CD4-positive, alpha-beta T cell treated with Interleukin-15 for 4 hours (primary cell): ENCODE measurements around the gene EPN1.
A peak's percentile ranks its signal among the peaks of the same experiment; 100 is the strongest.

Experiments used
- DNase-seq: peaks from one replicate; pipeline ENCODE4 v3.0.0-alpha.2; 2020; ENCODE audit warnings: low spot score

EPN1 gene

DNA sequence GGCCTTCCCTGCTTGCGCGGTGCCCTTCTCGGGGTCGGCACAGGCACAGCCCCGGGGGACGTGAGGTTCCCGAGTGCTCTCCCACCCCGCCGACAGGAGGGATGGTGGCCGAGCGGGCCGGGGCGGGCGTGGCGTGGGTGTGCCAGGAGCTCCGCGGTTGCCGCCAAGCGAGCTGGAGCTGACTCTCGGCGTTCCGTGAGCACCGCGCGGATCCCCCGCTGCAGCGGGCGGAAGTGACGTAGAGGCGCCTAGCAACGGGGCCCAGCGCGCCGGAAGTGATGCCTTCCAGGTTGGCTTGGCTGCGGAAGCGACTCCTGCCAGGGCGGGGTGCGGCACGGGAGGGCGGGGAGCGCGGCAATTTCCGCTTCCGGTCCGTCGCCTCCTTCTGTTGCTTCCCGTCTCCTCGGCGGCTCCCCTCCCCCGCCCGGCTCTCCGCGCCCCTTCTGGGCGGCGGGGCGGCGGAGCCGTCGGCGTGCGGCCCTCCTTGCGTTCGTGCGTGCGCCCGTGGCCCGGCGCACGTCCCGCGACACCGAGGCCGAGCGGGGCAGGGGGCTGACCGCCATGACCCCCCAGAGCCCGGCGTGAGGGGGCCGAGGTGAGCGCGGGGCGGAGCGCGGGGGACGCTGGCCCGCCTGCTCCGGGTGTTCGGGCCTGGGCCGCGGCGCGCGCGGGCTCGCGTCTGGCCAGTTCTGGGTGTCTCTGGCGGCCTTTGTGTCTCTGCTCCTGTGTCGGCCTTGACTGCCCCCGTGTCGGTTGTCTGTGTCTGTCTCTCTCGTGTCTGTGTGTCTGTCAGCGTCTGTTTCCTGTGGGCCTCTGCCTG lies at the start of gene EPN1:
Gene EPN1, plus strand, starts transcription at position 386 of the 820 bp plus-strand sequence. CDS start 3,402 bp downstream, outside the sequence.
- peak; percentile 95 for DNase-seq

DNA sequence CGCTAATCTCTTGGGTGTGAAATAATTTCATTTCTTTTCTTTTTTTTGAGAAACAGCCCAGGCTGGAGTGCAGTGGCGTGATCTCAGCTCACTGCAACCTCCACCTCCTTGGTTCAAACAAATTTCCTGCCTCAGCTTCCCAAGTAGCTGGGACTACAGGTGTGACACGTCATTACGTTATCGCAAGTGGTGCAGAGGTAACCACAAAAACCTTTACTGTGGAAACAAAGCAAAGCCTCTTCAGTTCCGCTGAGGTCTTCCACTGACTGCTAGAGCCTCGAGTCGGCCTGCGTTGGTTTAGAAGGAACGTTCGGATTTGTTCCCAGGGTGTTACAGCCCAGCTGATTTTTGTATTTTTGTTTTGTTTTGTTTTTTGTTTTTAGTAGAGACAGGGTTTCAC lies 48.7 kb upstream of the EPN1 start:
- DNase-seq, result peak; percentile 73

GRCh38 chr19:55632463-55632834 lies 42.6 kb upstream of the EPN1 start:
- peak; percentile 94 for DNase-seq

GRCh38 chr19:55633861-55634260 lies 41.2 kb upstream of the EPN1 start:
- DNase-seq, result no peak

DNA sequence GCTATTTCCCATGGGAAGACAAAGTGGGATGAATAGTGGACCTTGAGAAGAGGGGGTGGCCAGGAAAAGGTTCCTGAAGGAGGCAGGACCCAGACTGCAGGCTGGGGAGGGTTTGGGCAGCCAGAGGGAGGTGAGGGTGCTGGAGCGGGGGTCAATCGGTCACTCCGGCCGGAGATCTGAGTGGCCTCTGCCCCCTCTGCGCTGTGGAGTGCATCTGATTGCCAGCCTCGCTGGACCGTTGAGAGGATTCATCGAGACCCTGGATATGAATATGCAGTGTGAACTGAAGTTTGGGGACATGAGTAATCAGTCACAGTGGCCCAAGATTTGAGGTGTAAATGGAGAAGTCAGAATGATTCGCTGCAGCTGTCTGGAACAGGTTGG lies 39.7 kb upstream of the EPN1 start:
- DNase-seq, result no peak

DNA sequence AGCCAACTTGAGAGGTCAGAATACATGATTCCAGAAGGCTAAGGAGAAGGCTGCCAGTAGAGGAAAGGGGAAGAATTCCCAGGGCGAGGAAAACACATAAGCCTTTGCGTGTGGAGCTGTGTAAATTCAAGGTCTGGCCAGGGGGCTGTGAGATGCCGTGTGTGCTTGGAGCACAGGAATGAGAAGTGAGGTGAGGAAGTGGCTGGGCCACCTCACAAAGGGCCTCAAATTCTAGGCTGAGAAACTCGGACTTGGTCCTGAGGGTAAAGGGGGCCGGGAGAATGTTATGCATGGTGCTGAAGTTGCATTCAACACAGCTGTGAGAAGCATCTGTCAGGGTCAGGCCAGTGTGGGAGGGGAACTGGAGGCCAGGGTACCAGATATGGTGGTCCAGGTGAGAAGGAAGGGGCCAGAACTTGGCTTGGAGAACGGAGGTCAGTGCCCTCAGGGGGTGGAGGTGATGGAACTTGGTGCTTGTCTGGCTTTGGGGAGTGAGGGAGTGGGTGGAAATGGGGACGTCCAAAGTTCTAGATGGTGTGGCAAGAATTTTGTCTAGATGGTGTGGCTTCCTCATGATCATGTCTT lies 39.1 kb upstream of the EPN1 start:
- no peak for DNase-seq

DNA sequence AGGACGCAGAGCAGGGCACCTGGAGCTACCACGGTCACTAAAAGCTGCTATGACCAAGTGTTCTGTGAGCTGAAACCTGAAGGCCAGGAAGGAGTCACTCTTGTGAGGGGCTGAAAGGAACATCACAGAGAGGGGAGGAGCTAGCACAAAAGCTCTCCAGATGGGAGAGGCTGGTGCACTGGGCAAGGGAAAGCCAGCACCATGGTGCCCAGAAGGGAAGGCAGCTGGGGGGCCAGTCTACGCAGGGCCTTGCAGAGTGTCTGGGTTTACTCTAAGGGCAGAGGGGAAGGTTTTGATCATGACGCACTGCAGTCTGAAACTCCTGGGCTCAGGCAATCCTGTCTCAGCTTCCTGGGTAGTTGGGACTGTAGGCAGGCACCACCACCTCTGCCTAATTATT lies 38.3 kb upstream of the EPN1 start:
- no peak for DNase-seq

GRCh38 chr19:55637534-55637933 lies 37.5 kb upstream of the EPN1 start:
- no peak for DNase-seq

DNA sequence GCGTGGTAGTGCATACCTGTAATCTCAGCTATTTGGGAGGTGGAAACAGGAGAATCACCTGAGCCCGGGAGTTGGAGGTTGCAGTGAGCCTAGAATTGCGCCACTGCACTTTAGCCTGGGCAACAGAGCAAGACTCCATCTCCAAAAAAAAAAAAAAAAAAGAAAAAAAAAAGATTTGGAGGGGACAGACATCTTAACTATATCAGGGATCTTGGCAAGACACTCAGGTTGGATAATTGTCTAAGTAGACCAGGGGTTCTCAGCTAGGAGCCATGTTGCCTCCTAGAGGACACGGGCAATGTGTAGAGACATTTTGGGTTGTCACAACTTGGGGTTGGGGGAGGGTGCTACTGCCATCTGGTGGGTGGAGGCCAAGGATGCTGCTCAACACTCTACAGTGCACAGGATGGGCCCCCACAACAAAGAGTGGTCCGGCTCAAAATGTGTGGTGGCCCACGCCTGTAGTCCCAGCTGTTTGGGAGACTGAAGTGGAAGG lies 36.1 kb upstream of the EPN1 start:
- DNase-seq, result peak; percentile 70

DNA sequence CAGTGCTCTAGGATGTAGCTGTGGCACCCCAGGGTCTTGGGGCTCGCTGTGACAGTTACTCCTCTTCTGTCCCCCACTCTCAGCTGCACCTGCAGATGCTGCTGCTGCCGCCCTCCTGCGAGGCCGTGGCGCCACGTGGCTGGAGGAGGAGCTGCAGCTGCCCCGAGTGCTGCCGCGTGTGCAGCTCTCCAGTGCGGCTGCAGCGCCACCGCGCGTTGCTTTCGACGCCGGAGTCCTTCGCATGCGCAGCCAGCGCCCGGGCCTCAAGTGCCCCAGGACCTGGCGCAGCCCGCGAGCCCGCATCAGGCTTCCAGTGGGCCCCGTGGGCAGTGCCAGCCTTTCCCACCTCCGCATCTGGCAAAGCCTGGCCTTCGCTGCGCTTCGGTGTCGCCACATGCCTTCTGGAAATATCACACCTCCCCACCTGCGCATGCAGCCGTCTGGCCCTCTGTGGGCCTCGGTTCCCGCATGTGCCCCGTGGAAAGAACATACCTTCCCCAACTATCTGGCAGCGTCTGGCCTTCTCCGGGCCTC lies 34.9 kb upstream of the EPN1 start:
- peak; percentile 72 for DNase-seq

DNA sequence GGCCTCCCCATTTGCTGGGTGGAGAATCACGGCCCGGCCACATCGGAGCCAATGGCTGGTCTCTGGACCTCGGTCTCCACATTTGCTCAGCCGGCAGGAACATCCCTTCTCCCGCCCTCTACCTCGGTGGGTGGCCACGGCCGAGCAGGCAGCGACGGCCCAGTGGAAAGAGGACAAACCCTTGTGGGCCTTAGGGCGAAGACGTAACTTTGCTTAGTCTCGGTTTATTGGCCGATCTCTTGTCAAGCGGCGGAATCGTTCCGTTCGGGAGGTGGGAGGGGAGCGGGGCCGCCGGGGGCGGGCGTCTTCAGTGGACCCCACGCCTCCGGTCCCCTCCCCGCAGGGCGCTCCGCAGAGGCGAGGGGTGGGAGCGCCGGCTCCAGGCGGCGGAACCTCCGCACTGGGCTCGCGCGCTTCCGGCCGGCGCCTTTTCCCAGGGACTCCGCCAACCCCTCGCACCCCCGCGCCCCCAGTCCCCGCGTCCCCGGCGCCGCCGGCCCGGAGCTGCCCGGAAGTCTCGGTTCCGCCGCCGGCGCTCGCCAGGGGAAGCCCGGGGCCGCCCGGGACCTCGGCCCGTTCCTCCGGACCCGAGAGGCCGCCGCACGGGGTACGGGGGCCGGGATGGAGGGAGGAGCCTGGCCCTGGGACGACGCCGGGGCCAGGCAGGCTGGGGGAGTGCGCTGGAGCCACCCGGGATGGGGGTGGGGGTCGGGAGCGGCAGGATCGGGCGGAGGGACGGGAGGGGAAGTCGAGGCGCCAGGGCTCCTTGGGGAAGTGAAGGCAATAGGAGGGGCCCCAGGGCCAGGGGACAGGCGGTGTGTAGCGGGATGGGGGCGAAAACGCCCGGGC lies 34.2 kb upstream of the EPN1 start, which contains the start of gene ZNF580:
Gene ZNF580, plus strand, starts transcription at position 426 of the 849 bp plus-strand sequence. CDS start 1,507 bp downstream, outside the sequence.
- peak; percentile 53 for DNase-seq

DNA sequence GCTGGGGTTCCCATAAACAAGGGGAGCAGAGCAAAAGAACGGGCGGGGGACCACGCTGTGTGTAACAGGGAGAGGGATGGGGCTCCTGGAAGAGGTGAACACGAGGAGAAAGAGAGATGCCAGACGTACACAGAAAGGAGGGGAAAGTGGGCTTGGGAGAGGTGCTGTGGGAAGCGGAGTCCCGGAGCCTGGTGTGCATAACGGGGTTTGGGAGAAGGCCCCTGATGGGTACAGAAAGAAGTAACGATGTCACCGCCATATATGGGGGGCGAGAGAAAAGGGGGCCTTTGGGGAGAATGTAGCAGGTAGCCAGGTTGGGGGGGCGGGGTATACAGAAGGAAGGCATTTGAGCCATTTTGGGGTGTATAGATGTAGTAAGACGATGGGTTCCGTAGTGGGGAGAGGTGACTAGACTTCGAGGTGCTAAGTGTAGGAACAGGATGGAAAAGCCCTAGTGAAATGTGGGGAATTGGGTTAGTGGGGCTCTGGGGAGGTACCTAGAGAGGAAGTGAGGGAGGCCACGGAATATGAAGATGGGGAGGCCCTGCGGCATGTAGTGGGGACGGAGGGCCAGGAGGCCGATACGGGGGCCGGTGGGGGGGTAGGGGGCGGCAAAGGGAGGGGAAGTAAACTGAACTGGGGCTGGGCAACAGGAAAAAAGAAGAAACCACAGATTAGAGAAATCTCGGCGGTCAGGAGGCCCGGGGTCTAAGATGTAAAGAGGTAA lies 33.4 kb upstream of the EPN1 start:
- peak; percentile 26 for DNase-seq

DNA sequence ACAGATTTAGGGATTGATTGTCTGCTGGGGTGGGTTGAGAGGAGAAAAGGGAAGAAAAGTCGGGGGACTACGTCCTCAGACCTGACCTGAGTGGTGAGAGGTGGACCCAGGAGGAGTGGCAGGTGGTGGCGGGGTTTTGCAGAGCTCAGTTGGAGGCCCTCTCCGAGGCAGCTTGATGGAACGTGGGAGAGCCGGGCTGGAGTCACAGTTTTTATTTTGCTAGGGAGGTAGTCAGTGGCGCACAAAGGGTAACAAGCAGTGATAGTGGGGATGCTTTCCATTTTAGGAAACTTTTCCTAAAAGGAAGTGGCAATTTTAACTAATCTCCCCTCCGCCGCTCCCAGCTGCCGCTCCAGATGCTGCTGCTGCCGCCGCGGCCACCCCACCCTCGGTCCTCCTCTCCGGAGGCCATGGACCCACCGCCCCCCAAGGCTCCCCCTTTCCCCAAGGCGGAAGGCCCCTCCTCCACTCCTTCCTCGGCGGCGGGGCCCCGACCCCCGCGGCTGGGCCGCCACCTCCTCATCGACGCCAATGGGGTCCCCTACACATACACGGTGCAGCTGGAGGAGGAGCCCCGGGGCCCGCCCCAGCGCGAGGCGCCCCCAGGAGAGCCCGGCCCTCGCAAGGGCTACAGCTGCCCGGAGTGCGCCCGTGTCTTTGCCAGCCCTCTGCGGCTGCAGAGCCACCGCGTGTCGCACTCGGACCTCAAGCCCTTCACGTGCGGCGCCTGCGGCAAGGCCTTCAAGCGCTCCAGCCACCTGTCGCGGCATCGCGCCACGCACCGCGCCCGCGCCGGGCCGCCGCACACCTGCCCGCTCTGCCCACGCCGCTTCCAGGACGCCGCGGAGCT lies 32.6 kb upstream of the EPN1 start:
- DNase-seq, result no peak

GRCh38 chr19:55643003-55643886 lies 31.8 kb upstream of the EPN1 start, which contains the start of gene ZNF581:
ZNF581 (plus strand) TSS chr19:55643649; CDS start chr19:55644572, 923 bp downstream.
- peak; percentile 81 for DNase-seq

- DNase-seq, result no peak
Measured at GRCh38 chr19:55643887-55644176, 31.2 kb upstream of the EPN1 start.

DNA sequence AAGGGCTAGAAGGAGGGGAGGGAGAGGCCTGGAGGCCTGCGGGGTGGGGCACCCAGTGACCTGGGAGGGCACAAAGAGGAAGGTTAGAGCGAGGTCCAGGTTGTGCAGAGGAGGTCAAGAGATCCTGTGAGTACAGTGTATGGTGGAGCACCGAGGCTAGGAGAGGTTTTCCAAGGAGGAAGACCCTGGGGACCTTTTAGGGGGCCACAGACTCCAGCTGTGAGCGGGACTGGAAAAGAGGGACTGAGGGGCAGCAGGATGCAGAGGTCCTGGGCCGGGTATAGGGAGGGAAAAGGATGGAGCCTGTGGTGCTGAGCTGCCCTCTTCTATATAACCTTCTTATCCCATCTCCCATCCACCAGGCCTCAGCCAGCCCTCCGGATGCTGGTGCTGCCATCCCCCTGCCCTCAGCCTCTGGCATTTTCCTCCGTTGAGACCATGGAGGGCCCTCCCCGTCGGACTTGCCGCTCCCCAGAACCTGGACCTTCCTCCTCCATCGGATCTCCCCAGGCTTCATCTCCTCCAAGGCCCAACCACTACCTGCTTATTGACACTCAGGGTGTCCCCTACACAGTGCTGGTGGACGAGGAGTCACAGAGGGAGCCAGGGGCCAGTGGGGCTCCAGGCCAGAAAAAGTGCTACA lies 30.7 kb upstream of the EPN1 start:
- DNase-seq, result no peak

DNA sequence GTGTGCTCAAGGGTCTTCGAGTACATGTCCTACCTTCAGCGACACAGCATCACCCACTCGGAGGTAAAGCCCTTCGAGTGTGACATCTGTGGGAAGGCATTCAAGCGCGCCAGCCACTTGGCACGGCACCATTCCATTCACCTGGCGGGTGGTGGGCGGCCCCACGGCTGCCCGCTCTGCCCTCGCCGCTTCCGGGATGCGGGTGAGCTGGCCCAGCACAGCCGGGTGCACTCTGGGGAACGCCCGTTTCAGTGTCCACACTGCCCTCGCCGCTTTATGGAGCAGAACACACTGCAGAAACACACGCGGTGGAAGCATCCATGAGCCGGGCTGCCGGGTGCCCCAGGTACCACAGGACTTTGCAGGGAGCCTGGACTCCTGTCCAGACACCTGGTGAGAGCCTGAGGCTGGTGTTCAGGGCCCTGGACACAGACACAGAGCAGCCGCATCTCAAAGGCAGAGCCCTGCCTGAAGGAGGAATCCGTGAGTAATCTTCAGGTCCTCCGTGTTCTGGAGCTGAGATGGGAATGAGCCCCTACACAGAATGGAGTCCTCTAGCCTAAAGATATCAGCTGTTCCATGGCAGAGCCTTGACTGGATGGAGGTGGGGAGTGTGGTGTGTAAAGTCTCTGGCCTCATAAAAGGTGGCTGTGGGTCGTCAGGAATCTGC lies 30.0 kb upstream of the EPN1 start:
- DNase-seq, result no peak

- no peak for DNase-seq
Measured at GRCh38 chr19:55645512-55645881, 29.5 kb upstream of the EPN1 start.
